Upper lobe of left lung (tissue), 6 donors: ENCODE measurements around the gene SOWAHA. TPM values are rescaled to one million over a fixed set of nuclear protein-coding genes. Genes with fewer than 3 reads are reported as not detected.
A peak's percentile ranks its signal among the peaks of the same experiment; 100 is the strongest.

ENCODE experiments used
- ATAC-seq, 2 donors: fragments of 200-7000 bp; cut with Tn5 transposase; one replicate each; pipeline ENCODE4 v1.9.1; 2022; ENCODE audit warnings: mild to moderate bottlenecking in 2 of 2, moderate library complexity in 2 of 2; ENCODE audit not compliant: low FRiP score in 2 of 2
- DNase-seq, 2 donors: peaks; one replicate each; pipeline ENCODE4 v3.0.0-alpha.2; 2019 to 2020
- H3K27ac ChIP-seq, 4 donors: fragments of 200-600 bp; sonication (generic); one replicate each; pipeline ENCODE4 v1.5.1; 2016 to 2019
- H3K27me3 ChIP-seq, 4 donors: fragments of 200-600 bp; sonication (generic); one replicate each; pipeline ENCODE4 v1.5.1; 2017 to 2019
- H3K36me3 ChIP-seq, 4 donors: fragments of 200-600 bp; sonication (generic); one replicate each; pipeline ENCODE4 v1.5.1; 2016 to 2019
- H3K4me1 ChIP-seq, 4 donors: fragments of 200-600 bp; sonication (generic); one replicate each; pipeline ENCODE4 v1.5.1; 2018 to 2019
- H3K4me3 ChIP-seq, 4 donors: fragments of 200-600 bp; sonication (generic); one replicate each; pipeline ENCODE4 v1.5.1; 2017 to 2019; ENCODE audit warnings: mild to moderate bottlenecking in 2 of 4, moderate library complexity in 1 of 4
- H3K9me3 ChIP-seq, 4 donors: fragments of 200-600 bp; sonication (generic); one replicate each; pipeline ENCODE4 v1.5.1; 2018 to 2019
- EP300 ChIP-seq, 4 donors: sonication (generic); formaldehyde crosslinking; IDR thresholded peaks; one replicate each; pipeline ENCODE4 v1.5.1; 2017; ENCODE audit warnings: antibody characterized with exemption in 4 of 4, control low read depth in 2 of 4
- POLR2A ChIP-seq, 4 donors: fragments of 450-650 bp; IDR thresholded peaks; one replicate each; pipeline ENCODE4 v1.5.1; 2016 to 2017; ENCODE audit warnings: antibody characterized with exemption in 4 of 4, mild to moderate bottlenecking in 2 of 4
- POLR2AphosphoS5 ChIP-seq, 2 donors: sonication (generic); formaldehyde crosslinking; IDR thresholded peaks; one replicate each; pipeline ENCODE4 v1.5.1; 2017; ENCODE audit warnings: antibody characterized with exemption in 2 of 2
- WGBS, 2 donors: methylation state at CpG; one replicate each; pipeline ENCODE4 v1.1.5; 2017 to 2018; 5-methylcytosine and 5-hydroxymethylcytosine counted together
- small RNA-seq, 4 donors: library from RNA; depleted of rRNA; stranded (forward); fragments of <200 nt; gene quantifications; one replicate each; pipeline ENCODE3, GENCODE V24; 2016
- total RNA-seq, 6 donors: library from RNA; depleted of rRNA in 4 of 6; stranded (reverse); fragments of >200 nt in 4 of 6; gene quantifications; one replicate each; pipeline versions ENCODE4 v1.1.0 to v1.2.1, GENCODE V29; 2016 to 2021
- TF ChIP-seq, protein P1 (sequence below), 6 experiments: fragments of 450-650 bp in 4 of 6; fragments of 200-600 bp in 2 of 6; sonication (generic) in 2 of 6; IDR thresholded peaks; one replicate each; pipeline ENCODE4 v1.5.1; 2016 to 2019; ENCODE audit warnings: antibody characterized with exemption in 6 of 6
- donor health status: DM: no; HTN: no; CAD: no; lungs with moderate emphysema.
- donor health status: DM: no; HTN: yes; CAD: no; lungs with severe emphysema.

The SOWAHA gene
- total RNA-seq, 6 donors from 2014 or later = 0.30 to 1.0 (median 0.55) TPM; not detected in 1

- Histone ChIP-seq H3K9me3 (no peaks in the 10 kb centered on the region), H3K27me3 (no peaks in the 10 kb centered on the region), H3K4me1 (peaks cover 8 to 16% (median 14%) of the 10 kb centered on the region in 4 donors), H3K27ac (peak overlapping the region; percentile 88 to 94 (median 93)), H3K36me3 (peaks cover 6 to 33% (median 17%) of the 10 kb centered on the region in 4 donors), H3K4me3 (peak overlapping the region; percentile 15 to 85 (median 72))
- TF ChIP-seq POLR2AphosphoS5 (IDR thresholded peaks at IDR 0.05) (no peak), EP300 (IDR thresholded peaks at IDR 0.05) (no peak), POLR2A (IDR thresholded peaks at IDR 0.05) (no peak)
- TF ChIP-seq, protein P1, sequence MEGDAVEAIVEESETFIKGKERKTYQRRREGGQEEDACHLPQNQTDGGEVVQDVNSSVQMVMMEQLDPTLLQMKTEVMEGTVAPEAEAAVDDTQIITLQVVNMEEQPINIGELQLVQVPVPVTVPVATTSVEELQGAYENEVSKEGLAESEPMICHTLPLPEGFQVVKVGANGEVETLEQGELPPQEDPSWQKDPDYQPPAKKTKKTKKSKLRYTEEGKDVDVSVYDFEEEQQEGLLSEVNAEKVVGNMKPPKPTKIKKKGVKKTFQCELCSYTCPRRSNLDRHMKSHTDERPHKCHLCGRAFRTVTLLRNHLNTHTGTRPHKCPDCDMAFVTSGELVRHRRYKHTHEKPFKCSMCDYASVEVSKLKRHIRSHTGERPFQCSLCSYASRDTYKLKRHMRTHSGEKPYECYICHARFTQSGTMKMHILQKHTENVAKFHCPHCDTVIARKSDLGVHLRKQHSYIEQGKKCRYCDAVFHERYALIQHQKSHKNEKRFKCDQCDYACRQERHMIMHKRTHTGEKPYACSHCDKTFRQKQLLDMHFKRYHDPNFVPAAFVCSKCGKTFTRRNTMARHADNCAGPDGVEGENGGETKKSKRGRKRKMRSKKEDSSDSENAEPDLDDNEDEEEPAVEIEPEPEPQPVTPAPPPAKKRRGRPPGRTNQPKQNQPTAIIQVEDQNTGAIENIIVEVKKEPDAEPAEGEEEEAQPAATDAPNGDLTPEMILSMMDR (IDR thresholded peaks at IDR 0.05) = no peak
- WGBS, 2 donors = 42 to 55% methylated on average over 20 to 30 of the region's 30 CpGs
- DNase-seq (peak in 1 of 2 donors; percentile 13), ATAC-seq (peak in 1 of 2 donors; percentile 77)
Observed at GRCh38 chr5:132865668-132866341, 52.7 kb downstream of the SOWAHA start.

Small RNA genes within 50 kb of the gene (small RNA-seq; reads per million reads assigned to genes)
- 0 reads per million in 4 donors for gene RNA5SP192

Other genes starting within 250 kb of the SOWAHA start
- 1 to 10 TPM in 1 of 6 donors, under 1 TPM in 1, not detected in 4; 0.49 to 1.0 TPM for gene IL13, start 155.1 kb upstream of the SOWAHA start, total RNA-seq
- not detected for gene IL4, start 139.3 kb upstream of the SOWAHA start, total RNA-seq
- 10 to 100 TPM; 10.3 to 22.3 (median 17.0) TPM for gene KIF3A, start 75.8 kb upstream of the SOWAHA start, total RNA-seq
- under 1 TPM in 5 of 6 donors, not detected in 1; 0.26 to 0.84 (median 0.46) TPM for gene CCNI2, start 65.9 kb upstream of the SOWAHA start, total RNA-seq
- gene SEPTIN8, start 36.1 kb upstream of the SOWAHA start, total RNA-seq = 10 to 100 TPM; 26.3 to 41.5 (median 31.5) TPM
- gene SHROOM1, start 17.3 kb downstream of the SOWAHA start, total RNA-seq = 10 to 100 TPM in 5 of 6 donors, 1 to 10 TPM in 1; 7.7 to 27.6 (median 20.0) TPM
- 1 to 10 TPM in 2 of 6 donors, under 1 TPM in 2, not detected in 2; 0.23 to 1.1 (median 0.66) TPM for gene GDF9, start 53.2 kb downstream of the SOWAHA start, total RNA-seq
- 100 to 1,000 TPM in 3 of 6 donors, 10 to 100 TPM in 3; 44.6 to 327 (median 103) TPM for gene UQCRQ, start 53.3 kb downstream of the SOWAHA start, total RNA-seq
- 1 to 10 TPM in 3 of 6 donors, under 1 TPM in 3; 0.61 to 2.2 (median 0.89) TPM for gene LEAP2, start 60.4 kb downstream of the SOWAHA start, total RNA-seq
- gene AFF4, start 150.3 kb downstream of the SOWAHA start, total RNA-seq = 10 to 100 TPM; 60.8 to 94.5 (median 72.8) TPM
- 10 to 100 TPM in 4 of 6 donors, 1 to 10 TPM in 2; 5.7 to 21.3 (median 12.4) TPM for gene ZCCHC10, start 213.2 kb downstream of the SOWAHA start, total RNA-seq
- 10 to 100 TPM; 27.2 to 59.1 (median 56.7) TPM for gene HSPA4, start 238.7 kb downstream of the SOWAHA start, total RNA-seq